Loucy (cell line): Measurements from ENCODE around the gene PKDREJ.
A peak's percentile ranks its signal among the peaks of the same experiment; 100 is the strongest.

Experiments used
- H2AFZ ChIP-seq: fragments of 200-600 bp; sonication (generic); 2 replicates; pipeline ENCODE4 v1.6.0; 2016; ENCODE audit warnings: antibody characterized with exemption, mild to moderate bottlenecking, low read length, moderate library complexity
- H3F3A ChIP-seq: fragments of 200-600 bp; 2 replicates; pipeline ENCODE4 v1.6.0; 2016; ENCODE audit warnings: antibody characterized with exemption, low read depth, mild to moderate bottlenecking
- H3K27me3 ChIP-seq: fragments of 200-600 bp; sonication (generic); 2 replicates; pipeline ENCODE4 v1.6.1; 2014; ENCODE audit warnings: low read length, mild to moderate bottlenecking; ENCODE audit not compliant: insufficient read depth, poor library complexity, severe bottlenecking
- H3K36me3 ChIP-seq: fragments of 200-600 bp; sonication (generic); 2 replicates; pipeline ENCODE4 v1.6.1; 2016; ENCODE audit warnings: low read length; ENCODE audit not compliant: insufficient read depth
- H3K4me1 ChIP-seq: fragments of 200-600 bp; sonication (generic); 2 replicates; pipeline ENCODE4 v1.5.1; 2014; ENCODE audit warnings: low read length, mild to moderate bottlenecking; ENCODE audit not compliant: insufficient read depth, poor library complexity, severe bottlenecking
- H3K4me2 ChIP-seq: fragments of 200-600 bp; sonication (generic); 2 replicates; pipeline ENCODE4 v1.6.0; 2014; ENCODE audit warnings: antibody characterized with exemption, low read length, low read depth, mild to moderate bottlenecking; ENCODE audit not compliant: poor library complexity, severe bottlenecking
- H3K4me3 ChIP-seq: fragments of 200-600 bp; sonication (generic); 2 replicates; pipeline ENCODE4 v1.5.1; 2014; ENCODE audit warnings: low read length, mild to moderate bottlenecking, mixed read lengths; ENCODE audit not compliant: poor library complexity, severe bottlenecking
- H3K79me2 ChIP-seq: fragments of 200-600 bp; sonication (generic); 2 replicates; pipeline ENCODE4 v1.6.1; 2014; ENCODE audit warnings: low read length; ENCODE audit not compliant: insufficient read depth
- H3K9ac ChIP-seq: fragments of 200-600 bp; sonication (generic); 2 replicates; pipeline ENCODE4 v1.6.0; 2014; ENCODE audit warnings: mild to moderate bottlenecking, low read depth, low read length, moderate library complexity; ENCODE audit not compliant: poor library complexity, severe bottlenecking
- H3K9me2 ChIP-seq: fragments of 200-600 bp; sonication (generic); replicated peaks from 2 replicates; pipeline ENCODE4 v1.6.1; 2016; ENCODE audit warnings: low read depth, low read length, mixed read lengths
- H3K9me3 ChIP-seq: fragments of 200-600 bp; sonication (generic); 2 replicates; pipeline ENCODE4 v1.6.1; 2014; ENCODE audit warnings: mild to moderate bottlenecking, antibody characterized with exemption, low read length, low read depth; ENCODE audit not compliant: insufficient read depth
- H4K20me1 ChIP-seq: fragments of 200-600 bp; sonication (generic); 2 replicates; pipeline ENCODE4 v1.6.0; 2014; ENCODE audit warnings: antibody characterized with exemption, low read length, mild to moderate bottlenecking; ENCODE audit not compliant: insufficient read depth, poor library complexity, severe bottlenecking
- CTCF ChIP-seq: fragments of 200-600 bp; sonication (generic); conservative IDR thresholded peaks from 2 replicates; pipeline ENCODE4 v1.5.1; 2014; ENCODE audit warnings: mild to moderate bottlenecking, antibody characterized with exemption, low read length
- EZH2phosphoT487 ChIP-seq: fragments of 200-600 bp; IDR thresholded peaks from 2 replicates; pipeline ENCODE4 v1.6.1; 2018; ENCODE audit warnings: antibody characterized with exemption, mild to moderate bottlenecking, moderate library complexity, borderline replicate concordance

Gene PKDREJ

DNA sequence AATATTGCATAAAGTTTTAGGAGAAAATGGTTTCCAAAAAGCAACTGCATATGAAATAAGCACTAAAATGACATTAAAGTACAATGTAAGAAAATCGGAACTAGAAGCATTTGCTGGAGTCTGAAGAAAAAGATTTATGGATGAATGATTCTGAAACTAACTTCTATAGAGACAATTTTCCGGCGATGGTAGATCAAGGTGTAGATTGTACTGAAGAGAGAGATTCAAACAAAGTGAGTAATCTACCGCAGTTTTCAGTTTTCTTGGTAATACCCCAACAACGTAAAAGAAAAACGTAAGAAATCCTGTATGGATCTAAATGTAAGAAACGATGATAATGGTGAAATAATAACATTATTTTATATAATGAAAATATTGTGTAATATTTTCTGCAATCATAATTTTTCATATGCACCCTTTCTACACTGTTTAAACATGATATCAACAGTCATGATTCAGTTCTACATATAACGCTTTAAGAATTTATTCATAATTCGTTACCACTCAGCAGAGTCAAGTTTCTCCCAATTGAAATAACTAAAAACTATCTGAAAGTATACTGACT is 11.2 kb downstream of the PKDREJ start:
- Histone ChIP-seq H3K79me2 (peaks cover 59% of the 10 kb centered on the region), H3K27me3 (no peaks in the 10 kb centered on the region), H2AFZ (no peak overlapping the region), H3K4me3 (peak overlapping the region; percentile 84), H3K4me1 (peaks cover 55% of the 10 kb centered on the region), H3K9me2 (no peaks in the 10 kb centered on the region), H3F3A (no peaks in the 10 kb centered on the region), H4K20me1 (no peaks in the 10 kb centered on the region), H3K4me2 (peak overlapping the region; percentile 86), H3K36me3 (no peaks in the 10 kb centered on the region), H3K9ac (peak overlapping the region; percentile 95), H3K9me3 (no peaks in the 10 kb centered on the region)
- TF ChIP-seq CTCF (no peak), EZH2phosphoT487 (no peak)

DNA sequence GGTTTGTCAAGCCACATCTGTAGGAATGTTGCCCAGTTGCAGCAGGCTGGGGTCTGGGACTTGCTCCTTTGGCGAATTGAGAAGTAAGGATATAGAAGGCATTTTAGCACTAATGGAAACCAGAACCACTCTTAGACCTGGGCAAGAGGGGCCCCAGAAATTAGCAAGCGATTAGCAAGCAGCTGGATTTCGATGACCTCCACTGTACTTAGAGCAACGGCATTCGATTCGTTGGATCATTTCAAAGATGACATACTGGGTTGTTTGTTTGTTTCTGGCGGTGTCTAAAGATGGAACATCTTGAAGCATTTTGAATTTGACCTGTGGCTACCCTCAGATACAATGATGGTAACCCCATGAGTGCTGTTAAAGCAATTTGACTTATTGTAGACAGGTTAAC is 11.9 kb downstream of the PKDREJ start:
- TF ChIP-seq EZH2phosphoT487: no peak
- TF ChIP-seq CTCF: no peak
- no peaks in the 10 kb centered on the region for H3F3A ChIP-seq
- H3K4me3 ChIP-seq: peak overlapping the region; percentile 84
- peaks cover 61% of the 10 kb centered on the region for H3K4me1 ChIP-seq
- peak overlapping the region; percentile 86 for H3K4me2 ChIP-seq
- no peaks in the 10 kb centered on the region for H3K9me2 ChIP-seq
- H3K79me2 ChIP-seq: peaks cover 66% of the 10 kb centered on the region
- H3K9me3 ChIP-seq: no peaks in the 10 kb centered on the region
- H4K20me1 ChIP-seq: no peaks in the 10 kb centered on the region
- H3K27me3 ChIP-seq: no peaks in the 10 kb centered on the region
- no peak overlapping the region for H2AFZ ChIP-seq
- peak overlapping the region; percentile 95 for H3K9ac ChIP-seq
- no peaks in the 10 kb centered on the region for H3K36me3 ChIP-seq

- TF ChIP-seq EZH2phosphoT487: no peak
- no peak for TF ChIP-seq CTCF
- peak overlapping the region; percentile 95 for H3K9ac ChIP-seq
- peaks cover 66% of the 10 kb centered on the region for H3K4me1 ChIP-seq
- peak overlapping the region; percentile 86 for H3K4me2 ChIP-seq
- H3K27me3 ChIP-seq: no peaks in the 10 kb centered on the region
- H3K79me2 ChIP-seq: peaks cover 71% of the 10 kb centered on the region
- H3K4me3 ChIP-seq: peak overlapping the region; percentile 84
- no peak overlapping the region for H2AFZ ChIP-seq
- H3K9me3 ChIP-seq: no peaks in the 10 kb centered on the region
- no peaks in the 10 kb centered on the region for H3K36me3 ChIP-seq
- no peaks in the 10 kb centered on the region for H4K20me1 ChIP-seq
- no peaks in the 10 kb centered on the region for H3F3A ChIP-seq
- H3K9me2 ChIP-seq: no peaks in the 10 kb centered on the region
Measured at GRCh38 chr22:46250783-46251125, 12.4 kb downstream of the PKDREJ start.
